Measurements from ENCODE around the gene GLS. TPM values are rescaled to one million over a fixed set of nuclear protein-coding genes. Genes with fewer than 3 reads are reported as not detected.

GLS gene
- total RNA-seq, 2 donors from 2014 or later: 86.0 to 102 TPM

DNA sequence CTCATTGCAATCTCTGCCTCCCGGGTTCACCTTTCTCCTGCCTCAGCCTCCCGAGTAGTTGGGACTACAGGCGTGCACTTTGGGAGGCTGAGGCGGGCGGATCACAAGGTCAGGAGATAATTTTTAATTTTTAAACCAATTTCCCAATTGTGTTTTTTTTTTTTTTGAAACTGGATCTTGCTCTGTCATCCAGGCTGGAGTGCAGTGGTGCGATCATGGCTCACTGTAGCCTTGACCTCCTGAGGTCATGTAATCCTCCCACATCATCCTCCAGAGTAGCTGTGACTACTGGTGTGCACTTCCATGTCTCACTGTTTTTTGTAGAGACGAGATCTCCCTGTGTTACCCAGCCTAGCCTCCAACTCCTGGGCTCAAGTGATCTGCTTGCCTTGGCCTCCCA is 49.3 kb downstream of the GLS start:
- H3K36me3 ChIP-seq (replicated peaks in 1 of 2; ENCODE audit: insufficient read depth in 1 of 2, low read depth in 2 of 2): peaks cover 0 to 11% of the 10 kb centered on the region in 2 donors
- TF ChIP-seq POLR2A (IDR thresholded peaks at IDR 0.05): no peak
- no peak overlapping the region for H3K27ac ChIP-seq
- no peaks in the 10 kb centered on the region for H3K9me3 ChIP-seq
- WGBS, 2 donors: 96% methylated on average over 7 of the region's 7 CpGs
- no peak for DNase-seq
- H3K27me3 ChIP-seq: no peaks in the 10 kb centered on the region
- H3K4me3 ChIP-seq: no peak overlapping the region
- intact Hi-C loops (cut with DNase I): no loop called here
- peaks cover 16% of the 10 kb centered on the region for H3K4me1 ChIP-seq
- no peak for ATAC-seq

GRCh38 chr2:190930411-190930810 is 49.8 kb downstream of the GLS start:
- TF ChIP-seq CTCF (IDR thresholded peaks at IDR 0.05): no peak
- no peak for TF ChIP-seq POLR2A (IDR thresholded peaks at IDR 0.05)
- intact Hi-C loops (cut with DNase I): no loop called here
- Histone ChIP-seq H3K27ac (no peak overlapping the region), H3K4me1 (peaks cover 16% of the 10 kb centered on the region), H3K27me3 (no peaks in the 10 kb centered on the region), H3K36me3 (replicated peaks in 1 of 2; ENCODE audit: insufficient read depth in 1 of 2, low read depth in 2 of 2) (peaks cover 0 to 8% of the 10 kb centered on the region in 2 donors), H3K9me3 (no peaks in the 10 kb centered on the region), H3K4me3 (no peak overlapping the region)
- DNase-seq (no peak), ATAC-seq (no peak)
- 90 to 94% methylated on average over 3 of the region's 3 CpGs for WGBS, 2 donors

DNA sequence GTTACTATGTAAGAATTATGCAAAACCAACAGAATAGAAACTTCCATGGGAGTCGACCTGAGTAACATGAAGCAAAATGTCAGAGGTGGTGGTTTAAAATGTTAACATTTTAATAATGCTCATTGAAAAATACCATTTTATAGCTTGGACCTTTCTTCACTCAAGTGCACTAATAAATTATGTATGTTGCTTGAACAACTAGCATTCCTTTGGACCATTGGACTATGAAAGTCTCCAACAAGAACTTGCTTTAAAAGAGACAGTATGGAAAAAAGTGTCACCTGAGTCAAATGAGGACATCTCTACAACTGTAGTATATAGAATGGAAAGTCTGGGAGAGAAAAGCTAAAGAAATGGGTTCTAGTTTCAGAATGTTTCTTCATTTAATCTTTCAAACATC is 51.9 kb downstream of the GLS start:
- Histone ChIP-seq H3K27ac (no peak overlapping the region), H3K4me3 (no peak overlapping the region), H3K36me3 (replicated peaks in 1 of 2; ENCODE audit: insufficient read depth in 1 of 2, low read depth in 2 of 2) (peaks cover 0 to 8% of the 10 kb centered on the region in 2 donors), H3K9me3 (no peaks in the 10 kb centered on the region), H3K27me3 (no peaks in the 10 kb centered on the region), H3K4me1 (peaks cover 15% of the 10 kb centered on the region)
- ATAC-seq (no peak), DNase-seq (no peak)
- intact Hi-C loops (cut with DNase I): no loop called here
- WGBS, 2 donors: 90 to 96% methylated on average over 1 of the region's 1 CpG
- TF ChIP-seq POLR2A (IDR thresholded peaks at IDR 0.05): no peak
- no peak for TF ChIP-seq CTCF (IDR thresholded peaks at IDR 0.05)

GRCh38 chr2:190933361-190933760 is 52.7 kb downstream of the GLS start:
- Histone ChIP-seq H3K27me3 (no peaks in the 10 kb centered on the region), H3K36me3 (replicated peaks in 1 of 2; ENCODE audit: insufficient read depth in 1 of 2, low read depth in 2 of 2) (peaks cover 0 to 8% of the 10 kb centered on the region in 2 donors), H3K9me3 (no peaks in the 10 kb centered on the region), H3K27ac (no peak overlapping the region), H3K4me1 (peaks cover 13% of the 10 kb centered on the region), H3K4me3 (no peak overlapping the region)
- no peak for TF ChIP-seq CTCF (IDR thresholded peaks at IDR 0.05)
- no peak for TF ChIP-seq POLR2A (IDR thresholded peaks at IDR 0.05)
- ATAC-seq (no peak), DNase-seq (no peak)
- intact Hi-C loops (cut with DNase I): no loop called here

- H3K27ac ChIP-seq: no peak overlapping the region
- no peak for ATAC-seq
- H3K4me3 ChIP-seq: no peak overlapping the region
- no peak for TF ChIP-seq POLR2A (IDR thresholded peaks at IDR 0.05)
- no peak for TF ChIP-seq CTCF (IDR thresholded peaks at IDR 0.05)
- intact Hi-C loops (cut with DNase I): no loop called here
- peaks cover 0 to 2% of the 10 kb centered on the region in 2 donors for H3K36me3 ChIP-seq (replicated peaks in 1 of 2; ENCODE audit: insufficient read depth in 1 of 2, low read depth in 2 of 2)
- no peaks in the 10 kb centered on the region for H3K9me3 ChIP-seq
- peaks cover 23% of the 10 kb centered on the region for H3K4me1 ChIP-seq
- no peak for DNase-seq
- no peaks in the 10 kb centered on the region for H3K27me3 ChIP-seq
Observed at GRCh38 chr2:190935054-190935453, 54.4 kb downstream of the GLS start.

Data from body of pancreas (tissue), 4 donors.